Kidney epithelial cell (primary cell): ENCODE data around the gene ALK. TPM values are rescaled to one million over a fixed set of nuclear protein-coding genes. Genes with fewer than 3 reads are reported as not detected.

Source experiments
- DNase-seq: peaks from one replicate; pipeline ENCODE4 v3.0.0-alpha.2; 2010; ENCODE audit warnings: low read depth
- H3K27me3 ChIP-seq: 2 replicates; pipeline ENCODE4 v1.6.0; 2011; ENCODE audit warnings: low read length; ENCODE audit not compliant: control insufficient read depth, insufficient read depth
- H3K36me3 ChIP-seq: 2 replicates; pipeline ENCODE4 v1.5.1; 2011; ENCODE audit warnings: low read length; ENCODE audit not compliant: control insufficient read depth, insufficient read depth
- H3K4me3 ChIP-seq: 2 replicates; pipeline ENCODE4 v1.5.1; 2011; ENCODE audit warnings: low read depth, mild to moderate bottlenecking, control low read depth, low read length
- CTCF ChIP-seq: IDR thresholded peaks from 2 replicates; pipeline ENCODE4 v1.5.1; 2011; ENCODE audit warnings: mild to moderate bottlenecking, moderate library complexity, low read length, control low read depth, inconsistent platforms; ENCODE audit not compliant: insufficient read depth, poor library complexity, severe bottlenecking
- total RNA-seq: library from RNA; depleted of rRNA; stranded (reverse); fragments of >200 nt; gene quantifications from 2 replicates; pipeline ENCODE4 v1.2.3, GENCODE V29; 2015

ALK gene
- total RNA-seq, 1 donor from 2014 or later: not detected

- Histone ChIP-seq H3K36me3 (no peaks in the 10 kb centered on the region), H3K4me3 (no peak overlapping the region), H3K27me3 (no peaks in the 10 kb centered on the region)
- no peak for DNase-seq
- TF ChIP-seq CTCF: no peak
Measured at GRCh38 chr2:29586919-29587318, 334.5 kb downstream of the ALK start.

GRCh38 chr2:29583548-29584156 lies 337.7 kb downstream of the ALK start:
- Histone ChIP-seq H3K27me3 (peaks cover 3% of the 10 kb centered on the region), H3K36me3 (no peaks in the 10 kb centered on the region), H3K4me3 (no peak overlapping the region)
- DNase-seq: no peak
- no peak for TF ChIP-seq CTCF

GRCh38 chr2:29583104-29583503 lies 338.3 kb downstream of the ALK start:
- H3K36me3 ChIP-seq: no peaks in the 10 kb centered on the region
- no peak for DNase-seq
- no peak for TF ChIP-seq CTCF
- H3K27me3 ChIP-seq: peaks cover 3% of the 10 kb centered on the region
- H3K4me3 ChIP-seq: no peak overlapping the region

GRCh38 chr2:29582062-29582461 lies 339.3 kb downstream of the ALK start:
- no peak for TF ChIP-seq CTCF
- Histone ChIP-seq H3K36me3 (no peaks in the 10 kb centered on the region), H3K27me3 (peaks cover 3% of the 10 kb centered on the region), H3K4me3 (no peak overlapping the region)
- no peak for DNase-seq

DNA sequence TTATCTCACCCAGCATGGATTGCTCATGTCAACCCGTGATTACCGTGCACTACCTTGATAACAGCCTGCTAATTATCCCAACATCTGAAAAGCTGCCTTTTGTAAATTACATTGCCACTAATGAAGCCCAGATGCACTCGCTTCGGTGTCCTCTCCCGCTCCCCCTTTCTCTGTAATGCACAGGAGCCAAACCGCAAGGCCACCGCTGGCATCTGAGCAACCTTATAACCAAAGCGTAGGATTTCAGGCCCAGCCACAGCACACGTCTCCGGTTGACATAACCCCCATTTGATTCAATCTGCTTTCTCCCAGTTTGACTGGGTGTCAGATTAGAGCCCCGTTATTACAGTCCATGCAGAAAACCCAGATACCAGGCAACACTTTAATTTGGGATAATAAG lies 341.2 kb downstream of the ALK start:
- H3K27me3 ChIP-seq: peaks cover 5% of the 10 kb centered on the region
- no peak overlapping the region for H3K4me3 ChIP-seq
- DNase-seq: no peak
- no peaks in the 10 kb centered on the region for H3K36me3 ChIP-seq
- no peak for TF ChIP-seq CTCF

- H3K27me3 ChIP-seq: peaks cover 5% of the 10 kb centered on the region
- TF ChIP-seq CTCF: no peak
- DNase-seq: no peak
- no peak overlapping the region for H3K4me3 ChIP-seq
- H3K36me3 ChIP-seq: no peaks in the 10 kb centered on the region
Measured at GRCh38 chr2:29579495-29580169, 341.8 kb downstream of the ALK start.
